T1000 (cell line): Measurements from ENCODE around the gene DUS3L.
A peak's percentile ranks its signal among the peaks of the same experiment; 100 is the strongest.

ENCODE experiments used
- DNase-seq: peaks from one replicate; lab custom pipeline; 2025; ENCODE audit warnings: mixed read lengths; lab: John Stamatoyannopoulos, UW

DUS3L gene

GRCh38 chr19:5790559-5791520 is at the start of gene DUS3L:
Gene DUS3L (minus strand): TSS chr19:5791163. CDS start chr19:5791141, 22 bp downstream.
- DNase-seq = peak; percentile 92

- DNase-seq = no peak
Measured at GRCh38 chr19:5839065-5840017, 48.4 kb upstream of the DUS3L start, which contains the start of gene FUT6. Gene FUT6 (minus strand): TSS chr19:5839702. CDS start chr19:5832567, 7,135 bp downstream.

GRCh38 chr19:5838353-5839064 is 47.5 kb upstream of the DUS3L start:
- DNase-seq = no peak

GRCh38 chr19:5837761-5838352 is 46.9 kb upstream of the DUS3L start:
- DNase-seq = no peak

GRCh38 chr19:5832527-5833216 is 41.7 kb upstream of the DUS3L start:
- DNase-seq = no peak

- no peak for DNase-seq
Measured at GRCh38 chr19:5832061-5832460, 41.1 kb upstream of the DUS3L start.

- no peak for DNase-seq
Measured at GRCh38 chr19:5831159-5831558, 40.2 kb upstream of the DUS3L start.

- DNase-seq = no peak
Measured at GRCh38 chr19:5829567-5830310, 38.8 kb upstream of the DUS3L start.

GRCh38 chr19:5828661-5829566 is 38.0 kb upstream of the DUS3L start:
- no peak for DNase-seq

- peak; percentile 94 for DNase-seq
Measured at GRCh38 chr19:5827891-5828660, 37.1 kb upstream of the DUS3L start.

- DNase-seq = no peak
Measured at GRCh38 chr19:5827342-5827890, 36.5 kb upstream of the DUS3L start.

- DNase-seq = peak; percentile 34
Measured at GRCh38 chr19:5826531-5827341, 35.8 kb upstream of the DUS3L start.

GRCh38 chr19:5825178-5825577 is 34.2 kb upstream of the DUS3L start:
- no peak for DNase-seq

GRCh38 chr19:5824751-5825150 is 33.8 kb upstream of the DUS3L start:
- DNase-seq = no peak

GRCh38 chr19:5823579-5824281 is 32.8 kb upstream of the DUS3L start:
- no peak for DNase-seq

- DNase-seq = no peak
Measured at GRCh38 chr19:5822181-5822844, 31.4 kb upstream of the DUS3L start.
